ENCODE data around the gene HHAT. TPM values are rescaled to one million over a fixed set of nuclear protein-coding genes. Genes with fewer than 3 reads are reported as not detected.

Gene HHAT
- polyA plus RNA-seq, 1 donor from 2014 or later = 5.3 TPM

- H4K20me1 ChIP-seq (ENCODE audit: insufficient read depth) = no peaks in the 10 kb centered on the region
- no peaks in the 10 kb centered on the region for H3K79me2 ChIP-seq (replicated peaks; ENCODE audit: insufficient read depth, low read length)
- peak overlapping the region; percentile 89 for H3K4me3 ChIP-seq (ENCODE audit: low read length)
- no peaks in the 10 kb centered on the region for H3K36me3 ChIP-seq (ENCODE audit: insufficient read depth, low read length)
- no peaks in the 10 kb centered on the region for H3F3A ChIP-seq (ENCODE audit: insufficient read depth, low read length, poor library complexity, severe bottlenecking)
- H2AFZ ChIP-seq (ENCODE audit: low read depth, low read length) = peak overlapping the region; percentile 94
- H3K4me2 ChIP-seq (ENCODE audit: low read length) = peak overlapping the region; percentile 47
- H3K9me3 ChIP-seq (ENCODE audit: low read length) = no peaks in the 10 kb centered on the region
- H3K27ac ChIP-seq (ENCODE audit: low read length) = no peak overlapping the region
- H3K9ac ChIP-seq (ENCODE audit: low read length) = peak overlapping the region; percentile 69
- H3K27me3 ChIP-seq (ENCODE audit: insufficient read depth, low read depth, low read length) = no peaks in the 10 kb centered on the region
- TF ChIP-seq TAF1 (IDR thresholded peaks at IDR 0.05; ENCODE audit: low read depth) (no peak), RAD21 (conservative IDR thresholded peaks at IDR 0.05) (no peak), EP300 (conservative IDR thresholded peaks at IDR 0.05; ENCODE audit: poor library complexity, severe bottlenecking) (no peak), SMC3 (conservative IDR thresholded peaks at IDR 0.05; ENCODE audit: poor library complexity) (no peak), MXI1 (conservative IDR thresholded peaks at IDR 0.05; ENCODE audit: poor library complexity, severe bottlenecking) (no peak), EZH2 (IDR thresholded peaks at IDR 0.05; ENCODE audit: borderline replicate concordance, insufficient read depth, low read length, poor library complexity, severe bottlenecking) (no peak), POLR2AphosphoS5 (IDR thresholded peaks at IDR 0.05) (no peak)
- TF ChIP-seq, protein P1, sequence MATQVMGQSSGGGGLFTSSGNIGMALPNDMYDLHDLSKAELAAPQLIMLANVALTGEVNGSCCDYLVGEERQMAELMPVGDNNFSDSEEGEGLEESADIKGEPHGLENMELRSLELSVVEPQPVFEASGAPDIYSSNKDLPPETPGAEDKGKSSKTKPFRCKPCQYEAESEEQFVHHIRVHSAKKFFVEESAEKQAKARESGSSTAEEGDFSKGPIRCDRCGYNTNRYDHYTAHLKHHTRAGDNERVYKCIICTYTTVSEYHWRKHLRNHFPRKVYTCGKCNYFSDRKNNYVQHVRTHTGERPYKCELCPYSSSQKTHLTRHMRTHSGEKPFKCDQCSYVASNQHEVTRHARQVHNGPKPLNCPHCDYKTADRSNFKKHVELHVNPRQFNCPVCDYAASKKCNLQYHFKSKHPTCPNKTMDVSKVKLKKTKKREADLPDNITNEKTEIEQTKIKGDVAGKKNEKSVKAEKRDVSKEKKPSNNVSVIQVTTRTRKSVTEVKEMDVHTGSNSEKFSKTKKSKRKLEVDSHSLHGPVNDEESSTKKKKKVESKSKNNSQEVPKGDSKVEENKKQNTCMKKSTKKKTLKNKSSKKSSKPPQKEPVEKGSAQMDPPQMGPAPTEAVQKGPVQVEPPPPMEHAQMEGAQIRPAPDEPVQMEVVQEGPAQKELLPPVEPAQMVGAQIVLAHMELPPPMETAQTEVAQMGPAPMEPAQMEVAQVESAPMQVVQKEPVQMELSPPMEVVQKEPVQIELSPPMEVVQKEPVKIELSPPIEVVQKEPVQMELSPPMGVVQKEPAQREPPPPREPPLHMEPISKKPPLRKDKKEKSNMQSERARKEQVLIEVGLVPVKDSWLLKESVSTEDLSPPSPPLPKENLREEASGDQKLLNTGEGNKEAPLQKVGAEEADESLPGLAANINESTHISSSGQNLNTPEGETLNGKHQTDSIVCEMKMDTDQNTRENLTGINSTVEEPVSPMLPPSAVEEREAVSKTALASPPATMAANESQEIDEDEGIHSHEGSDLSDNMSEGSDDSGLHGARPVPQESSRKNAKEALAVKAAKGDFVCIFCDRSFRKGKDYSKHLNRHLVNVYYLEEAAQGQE (IDR thresholded peaks at IDR 0.05; ENCODE audit: borderline replicate concordance) = no peak
- TF ChIP-seq, protein P2, sequence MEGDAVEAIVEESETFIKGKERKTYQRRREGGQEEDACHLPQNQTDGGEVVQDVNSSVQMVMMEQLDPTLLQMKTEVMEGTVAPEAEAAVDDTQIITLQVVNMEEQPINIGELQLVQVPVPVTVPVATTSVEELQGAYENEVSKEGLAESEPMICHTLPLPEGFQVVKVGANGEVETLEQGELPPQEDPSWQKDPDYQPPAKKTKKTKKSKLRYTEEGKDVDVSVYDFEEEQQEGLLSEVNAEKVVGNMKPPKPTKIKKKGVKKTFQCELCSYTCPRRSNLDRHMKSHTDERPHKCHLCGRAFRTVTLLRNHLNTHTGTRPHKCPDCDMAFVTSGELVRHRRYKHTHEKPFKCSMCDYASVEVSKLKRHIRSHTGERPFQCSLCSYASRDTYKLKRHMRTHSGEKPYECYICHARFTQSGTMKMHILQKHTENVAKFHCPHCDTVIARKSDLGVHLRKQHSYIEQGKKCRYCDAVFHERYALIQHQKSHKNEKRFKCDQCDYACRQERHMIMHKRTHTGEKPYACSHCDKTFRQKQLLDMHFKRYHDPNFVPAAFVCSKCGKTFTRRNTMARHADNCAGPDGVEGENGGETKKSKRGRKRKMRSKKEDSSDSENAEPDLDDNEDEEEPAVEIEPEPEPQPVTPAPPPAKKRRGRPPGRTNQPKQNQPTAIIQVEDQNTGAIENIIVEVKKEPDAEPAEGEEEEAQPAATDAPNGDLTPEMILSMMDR (IDR thresholded peaks at IDR 0.05; ENCODE audit: poor library complexity, severe bottlenecking) = no peak
- H3K9me2 ChIP-seq (ENCODE audit: insufficient read depth, low read length) = no peaks in the 10 kb centered on the region
Observed at GRCh38 chr1:210328032-210328745, 513 bp upstream of the HHAT start.

DNA sequence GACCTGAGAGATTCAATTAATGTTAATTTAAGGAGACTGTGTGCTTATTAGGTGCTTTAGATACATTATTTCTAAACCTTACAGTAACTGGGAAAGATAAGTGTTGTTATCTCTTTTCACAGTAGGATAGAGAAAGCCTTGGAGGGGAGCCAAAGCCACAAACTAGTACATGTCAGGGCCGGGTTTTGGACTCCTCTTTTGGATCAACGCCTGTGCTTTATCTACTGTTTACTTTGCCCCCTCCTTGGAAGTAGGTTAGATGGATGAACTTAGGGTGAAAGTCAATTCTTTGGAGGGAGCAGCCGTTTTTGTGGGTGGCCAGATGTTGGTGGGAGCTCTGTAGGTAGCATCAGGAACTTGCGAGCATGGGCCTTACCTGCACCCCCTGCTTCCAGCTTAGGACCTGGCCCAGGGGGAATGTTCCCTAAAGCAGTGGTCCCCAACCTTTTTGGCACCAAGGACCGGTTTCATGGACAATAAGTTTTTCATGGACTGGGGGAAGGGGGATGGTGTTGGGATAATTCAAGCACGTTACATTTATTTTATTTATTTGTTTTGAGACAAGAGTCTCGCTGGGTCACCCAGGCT lies 1.7 kb downstream of the HHAT start:
- Histone ChIP-seq H4K20me1 (ENCODE audit: insufficient read depth) (no peaks in the 10 kb centered on the region), H3F3A (ENCODE audit: insufficient read depth, low read length, poor library complexity, severe bottlenecking) (no peaks in the 10 kb centered on the region), H3K9ac (ENCODE audit: low read length) (no peak overlapping the region), H3K9me2 (ENCODE audit: insufficient read depth, low read length) (no peaks in the 10 kb centered on the region), H3K79me2 (replicated peaks; ENCODE audit: insufficient read depth, low read length) (no peaks in the 10 kb centered on the region), H3K4me3 (ENCODE audit: low read length) (no peak overlapping the region), H3K9me3 (ENCODE audit: low read length) (no peaks in the 10 kb centered on the region), H3K36me3 (ENCODE audit: insufficient read depth, low read length) (no peaks in the 10 kb centered on the region), H2AFZ (ENCODE audit: low read depth, low read length) (no peak overlapping the region), H3K27me3 (ENCODE audit: insufficient read depth, low read depth, low read length) (no peaks in the 10 kb centered on the region), H3K27ac (ENCODE audit: low read length) (no peak overlapping the region), H3K4me2 (ENCODE audit: low read length) (no peak overlapping the region)
- no peak for TF ChIP-seq EP300 (conservative IDR thresholded peaks at IDR 0.05; ENCODE audit: poor library complexity, severe bottlenecking)
- TF ChIP-seq SMC3 (conservative IDR thresholded peaks at IDR 0.05; ENCODE audit: poor library complexity) = no peak
- no peak for TF ChIP-seq POLR2AphosphoS5 (IDR thresholded peaks at IDR 0.05)
- TF ChIP-seq, protein P2 (IDR thresholded peaks at IDR 0.05; ENCODE audit: poor library complexity, severe bottlenecking) = no peak
- no peak for TF ChIP-seq EZH2 (IDR thresholded peaks at IDR 0.05; ENCODE audit: borderline replicate concordance, insufficient read depth, low read length, poor library complexity, severe bottlenecking)
- no peak for TF ChIP-seq MXI1 (conservative IDR thresholded peaks at IDR 0.05; ENCODE audit: poor library complexity, severe bottlenecking)
- TF ChIP-seq TAF1 (IDR thresholded peaks at IDR 0.05; ENCODE audit: low read depth) = no peak
- TF ChIP-seq, protein P1 (IDR thresholded peaks at IDR 0.05; ENCODE audit: borderline replicate concordance) = no peak
- TF ChIP-seq RAD21 (conservative IDR thresholded peaks at IDR 0.05) = no peak
